H1 (cell line): ENCODE results near the gene COL4A2. TPM values are rescaled to one million over a fixed set of nuclear protein-coding genes. Genes with fewer than 3 reads are reported as not detected.

Source experiments
- MAX ChIP-seq: IDR thresholded peaks from 2 replicates; pipeline ENCODE4 v1.6.1; 2012; ENCODE audit warnings: inconsistent platforms
- polyA plus RNA-seq, 7 experiments: library from polyadenylated mRNA; depleted of rRNA in 3 of 7; stranded (reverse) in 5 of 7; unstranded in 2 of 7; fragments of >200 nt in 5 of 7; fragments of 200-250 nt in 2 of 7; gene quantifications; 1 replicate in 5 of 7; 2 replicates in 1 of 7; 4 replicates in 1 of 7; pipeline versions ENCODE4 v1.2.1 to v1.2.3, GENCODE V29; 2011 to 2013; ENCODE audit warnings: missing spikeins in 2 of 7, mixed read lengths in 2 of 7
- total RNA-seq: library from RNA; stranded (reverse); fragmentation: NEBNext Ultra II Directional; extraction: Animal tissue kit (Norgen Biotek cat#: 25700); gene quantifications from 2 replicates; pipeline ENCODE4 v1.2.1, GENCODE V29; 2021

The COL4A2 gene
- total and polyA plus RNA-seq, 2 of the 8 experiments (the other 6 are each of a cell fraction or from before 2014, with no cell fraction given) = 80.4 to 87.3 TPM

GRCh38 chr13:110334256-110334655 is 27.2 kb downstream of the COL4A2 start (continued):
- TF ChIP-seq MAX = no peak
